ENCODE data around the gene CHAD.

DNA sequence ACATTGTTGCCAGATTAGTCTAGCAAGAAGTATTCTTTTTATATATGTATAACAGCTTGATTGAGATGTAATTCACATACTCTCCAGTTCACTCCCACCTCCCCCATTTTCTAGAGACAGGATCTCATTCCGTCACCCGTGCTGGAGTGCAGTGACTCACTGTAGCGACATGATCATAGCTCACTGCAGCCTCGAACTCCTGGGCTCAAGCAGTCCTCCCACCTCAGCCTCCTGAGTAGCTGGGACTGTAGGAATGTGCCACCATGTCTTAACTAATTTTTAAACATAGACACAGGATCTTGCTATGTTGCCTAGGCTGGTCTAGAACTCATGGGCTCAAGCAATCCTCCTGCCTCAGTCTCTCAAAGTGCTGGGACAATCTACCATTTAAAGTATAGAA, 6.7 kb upstream of the CHAD start:
- TF ChIP-seq, protein P1, sequence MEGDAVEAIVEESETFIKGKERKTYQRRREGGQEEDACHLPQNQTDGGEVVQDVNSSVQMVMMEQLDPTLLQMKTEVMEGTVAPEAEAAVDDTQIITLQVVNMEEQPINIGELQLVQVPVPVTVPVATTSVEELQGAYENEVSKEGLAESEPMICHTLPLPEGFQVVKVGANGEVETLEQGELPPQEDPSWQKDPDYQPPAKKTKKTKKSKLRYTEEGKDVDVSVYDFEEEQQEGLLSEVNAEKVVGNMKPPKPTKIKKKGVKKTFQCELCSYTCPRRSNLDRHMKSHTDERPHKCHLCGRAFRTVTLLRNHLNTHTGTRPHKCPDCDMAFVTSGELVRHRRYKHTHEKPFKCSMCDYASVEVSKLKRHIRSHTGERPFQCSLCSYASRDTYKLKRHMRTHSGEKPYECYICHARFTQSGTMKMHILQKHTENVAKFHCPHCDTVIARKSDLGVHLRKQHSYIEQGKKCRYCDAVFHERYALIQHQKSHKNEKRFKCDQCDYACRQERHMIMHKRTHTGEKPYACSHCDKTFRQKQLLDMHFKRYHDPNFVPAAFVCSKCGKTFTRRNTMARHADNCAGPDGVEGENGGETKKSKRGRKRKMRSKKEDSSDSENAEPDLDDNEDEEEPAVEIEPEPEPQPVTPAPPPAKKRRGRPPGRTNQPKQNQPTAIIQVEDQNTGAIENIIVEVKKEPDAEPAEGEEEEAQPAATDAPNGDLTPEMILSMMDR (IDR thresholded peaks at IDR 0.05), result no peak
- TF ChIP-seq, protein P2, sequence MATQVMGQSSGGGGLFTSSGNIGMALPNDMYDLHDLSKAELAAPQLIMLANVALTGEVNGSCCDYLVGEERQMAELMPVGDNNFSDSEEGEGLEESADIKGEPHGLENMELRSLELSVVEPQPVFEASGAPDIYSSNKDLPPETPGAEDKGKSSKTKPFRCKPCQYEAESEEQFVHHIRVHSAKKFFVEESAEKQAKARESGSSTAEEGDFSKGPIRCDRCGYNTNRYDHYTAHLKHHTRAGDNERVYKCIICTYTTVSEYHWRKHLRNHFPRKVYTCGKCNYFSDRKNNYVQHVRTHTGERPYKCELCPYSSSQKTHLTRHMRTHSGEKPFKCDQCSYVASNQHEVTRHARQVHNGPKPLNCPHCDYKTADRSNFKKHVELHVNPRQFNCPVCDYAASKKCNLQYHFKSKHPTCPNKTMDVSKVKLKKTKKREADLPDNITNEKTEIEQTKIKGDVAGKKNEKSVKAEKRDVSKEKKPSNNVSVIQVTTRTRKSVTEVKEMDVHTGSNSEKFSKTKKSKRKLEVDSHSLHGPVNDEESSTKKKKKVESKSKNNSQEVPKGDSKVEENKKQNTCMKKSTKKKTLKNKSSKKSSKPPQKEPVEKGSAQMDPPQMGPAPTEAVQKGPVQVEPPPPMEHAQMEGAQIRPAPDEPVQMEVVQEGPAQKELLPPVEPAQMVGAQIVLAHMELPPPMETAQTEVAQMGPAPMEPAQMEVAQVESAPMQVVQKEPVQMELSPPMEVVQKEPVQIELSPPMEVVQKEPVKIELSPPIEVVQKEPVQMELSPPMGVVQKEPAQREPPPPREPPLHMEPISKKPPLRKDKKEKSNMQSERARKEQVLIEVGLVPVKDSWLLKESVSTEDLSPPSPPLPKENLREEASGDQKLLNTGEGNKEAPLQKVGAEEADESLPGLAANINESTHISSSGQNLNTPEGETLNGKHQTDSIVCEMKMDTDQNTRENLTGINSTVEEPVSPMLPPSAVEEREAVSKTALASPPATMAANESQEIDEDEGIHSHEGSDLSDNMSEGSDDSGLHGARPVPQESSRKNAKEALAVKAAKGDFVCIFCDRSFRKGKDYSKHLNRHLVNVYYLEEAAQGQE (IDR thresholded peaks at IDR 0.05; ENCODE audit: insufficient read depth in 1 of 2, low read depth in 2 of 2, low read length in 1 of 2), result no peak
- TF ChIP-seq POLR2AphosphoS5 (IDR thresholded peaks at IDR 0.05; ENCODE audit: low read depth, low read length), result no peak

All from Panc1 (cell line).